ENCODE results near the gene AHR.

DNA sequence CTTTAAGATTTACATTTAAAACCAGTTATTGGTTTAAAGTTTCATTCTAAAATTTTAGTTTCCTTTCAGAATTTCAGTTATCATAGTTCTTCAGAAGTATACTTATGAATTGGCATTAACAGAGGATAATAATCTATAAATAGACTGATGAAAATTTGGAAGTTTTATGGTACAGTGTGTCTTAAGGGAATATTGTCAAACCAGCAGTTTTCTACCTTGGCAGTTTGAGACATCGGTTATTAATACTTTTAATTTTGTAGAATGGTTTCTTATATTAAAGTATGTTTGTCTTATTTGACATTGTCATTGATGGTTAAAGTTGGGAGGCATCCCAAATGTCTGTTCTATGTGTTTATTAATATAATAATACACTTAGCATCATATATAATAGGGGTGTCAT is 2.0 kb downstream of the AHR start:
- TF ChIP-seq, protein P1, sequence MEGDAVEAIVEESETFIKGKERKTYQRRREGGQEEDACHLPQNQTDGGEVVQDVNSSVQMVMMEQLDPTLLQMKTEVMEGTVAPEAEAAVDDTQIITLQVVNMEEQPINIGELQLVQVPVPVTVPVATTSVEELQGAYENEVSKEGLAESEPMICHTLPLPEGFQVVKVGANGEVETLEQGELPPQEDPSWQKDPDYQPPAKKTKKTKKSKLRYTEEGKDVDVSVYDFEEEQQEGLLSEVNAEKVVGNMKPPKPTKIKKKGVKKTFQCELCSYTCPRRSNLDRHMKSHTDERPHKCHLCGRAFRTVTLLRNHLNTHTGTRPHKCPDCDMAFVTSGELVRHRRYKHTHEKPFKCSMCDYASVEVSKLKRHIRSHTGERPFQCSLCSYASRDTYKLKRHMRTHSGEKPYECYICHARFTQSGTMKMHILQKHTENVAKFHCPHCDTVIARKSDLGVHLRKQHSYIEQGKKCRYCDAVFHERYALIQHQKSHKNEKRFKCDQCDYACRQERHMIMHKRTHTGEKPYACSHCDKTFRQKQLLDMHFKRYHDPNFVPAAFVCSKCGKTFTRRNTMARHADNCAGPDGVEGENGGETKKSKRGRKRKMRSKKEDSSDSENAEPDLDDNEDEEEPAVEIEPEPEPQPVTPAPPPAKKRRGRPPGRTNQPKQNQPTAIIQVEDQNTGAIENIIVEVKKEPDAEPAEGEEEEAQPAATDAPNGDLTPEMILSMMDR (IDR thresholded peaks at IDR 0.05; ENCODE audit: poor library complexity): no peak
- no peak for TF ChIP-seq EZH2 (IDR thresholded peaks at IDR 0.05; ENCODE audit: borderline replicate concordance)
